Endothelial cell of umbilical vein (primary cell): ENCODE measurements around the gene PLK1.
"Not testable (repeated sequence)": the region's sequence is repeated elsewhere in the genome, so short reads cannot be mapped to it uniquely, and the experiment has no call there.

ENCODE experiments used
- JUN ChIP-seq: IDR thresholded peaks from 2 replicates; pipeline ENCODE4 v1.6.1; 2011; ENCODE audit warnings: borderline replicate concordance, low read depth; ENCODE audit not compliant: insufficient read length, insufficient read depth
- TF ChIP-seq, protein P1 (sequence below), 2 donors: IDR thresholded peaks; 1 replicate in 1 of 2; 2 replicates in 1 of 2; pipeline ENCODE4 v1.5.1; 2011; ENCODE audit warnings: low read length in 2 of 2, mild to moderate bottlenecking in 2 of 2, moderate library complexity in 2 of 2, control low read depth in 1 of 2, inconsistent platforms in 1 of 2, low read depth in 1 of 2; ENCODE audit not compliant: insufficient read depth in 1 of 2; ENCODE audit errors: extremely low read depth in 1 of 2
- TF ChIP-seq, protein P2 (sequence below): IDR thresholded peaks from 2 replicates; pipeline ENCODE4 v1.6.1; 2011; ENCODE audit not compliant: insufficient read depth, insufficient read length

DNA sequence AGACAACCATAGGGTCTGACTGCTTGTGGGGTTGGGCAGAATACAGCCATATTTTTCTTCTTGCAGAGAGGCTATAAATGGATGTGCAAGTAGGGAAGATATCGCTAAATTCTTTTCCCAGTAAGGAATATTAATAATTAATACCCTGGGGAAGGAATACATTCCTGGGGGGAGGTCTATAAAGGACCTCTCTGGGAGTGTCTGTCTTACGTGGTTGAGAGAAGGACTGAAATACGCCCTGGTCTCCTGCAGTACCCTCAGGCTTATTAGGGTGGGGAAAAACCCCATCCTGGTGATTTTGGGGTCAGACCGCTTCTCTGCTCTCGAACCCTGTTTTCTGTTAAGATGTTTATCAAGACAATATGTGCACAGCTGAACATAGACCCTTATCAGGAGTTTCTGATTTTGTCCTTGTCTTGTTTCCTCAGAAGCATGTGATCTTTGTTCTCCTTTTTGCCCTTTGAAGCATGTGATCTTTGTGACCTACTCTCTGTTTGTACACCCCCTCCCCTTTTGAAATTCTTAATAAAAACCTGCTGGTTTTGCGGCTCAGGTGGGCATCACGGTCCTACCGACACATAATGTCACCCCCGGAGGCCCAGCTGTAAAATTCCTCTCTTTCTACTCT is 44.0 kb downstream of the PLK1 start:
- TF ChIP-seq, protein P1, sequence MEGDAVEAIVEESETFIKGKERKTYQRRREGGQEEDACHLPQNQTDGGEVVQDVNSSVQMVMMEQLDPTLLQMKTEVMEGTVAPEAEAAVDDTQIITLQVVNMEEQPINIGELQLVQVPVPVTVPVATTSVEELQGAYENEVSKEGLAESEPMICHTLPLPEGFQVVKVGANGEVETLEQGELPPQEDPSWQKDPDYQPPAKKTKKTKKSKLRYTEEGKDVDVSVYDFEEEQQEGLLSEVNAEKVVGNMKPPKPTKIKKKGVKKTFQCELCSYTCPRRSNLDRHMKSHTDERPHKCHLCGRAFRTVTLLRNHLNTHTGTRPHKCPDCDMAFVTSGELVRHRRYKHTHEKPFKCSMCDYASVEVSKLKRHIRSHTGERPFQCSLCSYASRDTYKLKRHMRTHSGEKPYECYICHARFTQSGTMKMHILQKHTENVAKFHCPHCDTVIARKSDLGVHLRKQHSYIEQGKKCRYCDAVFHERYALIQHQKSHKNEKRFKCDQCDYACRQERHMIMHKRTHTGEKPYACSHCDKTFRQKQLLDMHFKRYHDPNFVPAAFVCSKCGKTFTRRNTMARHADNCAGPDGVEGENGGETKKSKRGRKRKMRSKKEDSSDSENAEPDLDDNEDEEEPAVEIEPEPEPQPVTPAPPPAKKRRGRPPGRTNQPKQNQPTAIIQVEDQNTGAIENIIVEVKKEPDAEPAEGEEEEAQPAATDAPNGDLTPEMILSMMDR (IDR thresholded peaks at IDR 0.05; ENCODE audit: extremely low read depth in 1 of 2, insufficient read depth in 1 of 2, low read depth in 1 of 2, low read length in 2 of 2) = not testable (repeated sequence)
- TF ChIP-seq, protein P2, sequence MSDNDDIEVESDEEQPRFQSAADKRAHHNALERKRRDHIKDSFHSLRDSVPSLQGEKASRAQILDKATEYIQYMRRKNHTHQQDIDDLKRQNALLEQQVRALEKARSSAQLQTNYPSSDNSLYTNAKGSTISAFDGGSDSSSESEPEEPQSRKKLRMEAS = not testable (repeated sequence)
- not testable (repeated sequence) for TF ChIP-seq JUN
